SK-N-SH treated with all-trans-retinoic acid at 6 μM for 48 hours (cell line): ENCODE results near the gene STOX1.

ENCODE experiments used
- ARNTL ChIP-seq: fragments of 450-650 bp; formaldehyde crosslinking; IDR thresholded peaks from 2 replicates; pipeline ENCODE4 v1.5.0; 2020; ENCODE audit warnings: low read depth, mild to moderate bottlenecking, moderate library complexity, borderline replicate concordance
- ESRRG ChIP-seq: fragments of 250-450 bp; sonication (Bioruptor Pico); IDR thresholded peaks from 2 replicates; pipeline ENCODE4 v1.6.1; 2021; ENCODE audit warnings: mild to moderate bottlenecking
- ISL1 ChIP-seq: fragments of 250-450 bp; sonication (Bioruptor Pico); IDR thresholded peaks from 2 replicates; pipeline ENCODE4 v2.1.2; 2022; ENCODE audit warnings: mild to moderate bottlenecking, moderate library complexity
- PATZ1 ChIP-seq: fragments of 250-450 bp; sonication (Bioruptor Pico); IDR thresholded peaks from 2 replicates; pipeline ENCODE4 v1.8.0; 2020; ENCODE audit warnings: mild to moderate bottlenecking, moderate library complexity, borderline replicate concordance
- RARB ChIP-seq: fragments of 250-450 bp; sonication (Bioruptor Pico); IDR thresholded peaks from 2 replicates; pipeline ENCODE4 v1.8.0; 2021; ENCODE audit warnings: mild to moderate bottlenecking, moderate library complexity
- TCF4 ChIP-seq: fragments of 250-450 bp; sonication (Bioruptor Pico); IDR thresholded peaks from 2 replicates; pipeline ENCODE4 v1.8.0; 2021; ENCODE audit warnings: mild to moderate bottlenecking, moderate library complexity, borderline replicate concordance
- ZFP3 ChIP-seq: fragments of 250-450 bp; sonication (Bioruptor Pico); IDR thresholded peaks from 2 replicates; pipeline ENCODE4 v1.5.0; 2020; ENCODE audit warnings: mild to moderate bottlenecking, moderate library complexity
- ZNF70 ChIP-seq: fragments of 450-650 bp; formaldehyde crosslinking; IDR thresholded peaks from 2 replicates; pipeline ENCODE4 v1.5.0; 2020; ENCODE audit warnings: mild to moderate bottlenecking, moderate library complexity
- TF ChIP-seq, protein P1 (sequence below): fragments of 250-450 bp; sonication (Bioruptor Pico); IDR thresholded peaks from 2 replicates; pipeline ENCODE4 v1.5.1; 2021; ENCODE audit warnings: mild to moderate bottlenecking, moderate library complexity
- TF ChIP-seq, protein P2 (sequence below): fragments of 250-450 bp; sonication (Bioruptor Pico); IDR thresholded peaks from 2 replicates; pipeline ENCODE4 v1.8.0; 2021; ENCODE audit warnings: low read depth, mild to moderate bottlenecking, moderate library complexity, borderline replicate concordance

- TF ChIP-seq TCF4 (CRISPR knock-in tag) (no peak), ISL1 (CRISPR knock-in tag) (no peak), ZFP3 (CRISPR knock-in tag) (no peak), RARB (no peak), ARNTL (CRISPR knock-in tag) (no peak), ESRRG (CRISPR knock-in tag) (no peak), ZNF70 (no peak), PATZ1 (CRISPR knock-in tag) (no peak)
- TF ChIP-seq, protein P1, sequence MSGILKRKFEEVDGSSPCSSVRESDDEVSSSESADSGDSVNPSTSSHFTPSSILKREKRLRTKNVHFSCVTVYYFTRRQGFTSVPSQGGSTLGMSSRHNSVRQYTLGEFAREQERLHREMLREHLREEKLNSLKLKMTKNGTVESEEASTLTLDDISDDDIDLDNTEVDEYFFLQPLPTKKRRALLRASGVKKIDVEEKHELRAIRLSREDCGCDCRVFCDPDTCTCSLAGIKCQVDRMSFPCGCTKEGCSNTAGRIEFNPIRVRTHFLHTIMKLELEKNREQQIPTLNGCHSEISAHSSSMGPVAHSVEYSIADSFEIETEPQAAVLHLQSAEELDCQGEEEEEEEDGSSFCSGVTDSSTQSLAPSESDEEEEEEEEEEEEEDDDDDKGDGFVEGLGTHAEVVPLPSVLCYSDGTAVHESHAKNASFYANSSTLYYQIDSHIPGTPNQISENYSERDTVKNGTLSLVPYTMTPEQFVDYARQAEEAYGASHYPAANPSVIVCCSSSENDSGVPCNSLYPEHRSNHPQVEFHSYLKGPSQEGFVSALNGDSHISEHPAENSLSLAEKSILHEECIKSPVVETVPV, result no peak
- TF ChIP-seq, protein P2, sequence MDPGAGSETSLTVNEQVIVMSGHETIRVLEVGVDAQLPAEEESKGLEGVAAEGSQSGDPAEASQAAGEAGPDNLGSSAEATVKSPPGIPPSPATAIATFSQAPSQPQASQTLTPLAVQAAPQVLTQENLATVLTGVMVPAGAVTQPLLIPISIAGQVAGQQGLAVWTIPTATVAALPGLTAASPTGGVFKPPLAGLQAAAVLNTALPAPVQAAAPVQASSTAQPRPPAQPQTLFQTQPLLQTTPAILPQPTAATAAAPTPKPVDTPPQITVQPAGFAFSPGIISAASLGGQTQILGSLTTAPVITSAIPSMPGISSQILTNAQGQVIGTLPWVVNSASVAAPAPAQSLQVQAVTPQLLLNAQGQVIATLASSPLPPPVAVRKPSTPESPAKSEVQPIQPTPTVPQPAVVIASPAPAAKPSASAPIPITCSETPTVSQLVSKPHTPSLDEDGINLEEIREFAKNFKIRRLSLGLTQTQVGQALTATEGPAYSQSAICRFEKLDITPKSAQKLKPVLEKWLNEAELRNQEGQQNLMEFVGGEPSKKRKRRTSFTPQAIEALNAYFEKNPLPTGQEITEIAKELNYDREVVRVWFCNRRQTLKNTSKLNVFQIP (CRISPR knock-in tag), result no peak
Measured at GRCh38 chr10:68795886-68796532, 31.3 kb upstream of the STOX1 start.
